Measurements from ENCODE around the gene EML1.

- no peak for TF ChIP-seq EZH2 (IDR thresholded peaks at IDR 0.05; ENCODE audit: low read length, unreplicated experiment)
- TF ChIP-seq, protein P1, sequence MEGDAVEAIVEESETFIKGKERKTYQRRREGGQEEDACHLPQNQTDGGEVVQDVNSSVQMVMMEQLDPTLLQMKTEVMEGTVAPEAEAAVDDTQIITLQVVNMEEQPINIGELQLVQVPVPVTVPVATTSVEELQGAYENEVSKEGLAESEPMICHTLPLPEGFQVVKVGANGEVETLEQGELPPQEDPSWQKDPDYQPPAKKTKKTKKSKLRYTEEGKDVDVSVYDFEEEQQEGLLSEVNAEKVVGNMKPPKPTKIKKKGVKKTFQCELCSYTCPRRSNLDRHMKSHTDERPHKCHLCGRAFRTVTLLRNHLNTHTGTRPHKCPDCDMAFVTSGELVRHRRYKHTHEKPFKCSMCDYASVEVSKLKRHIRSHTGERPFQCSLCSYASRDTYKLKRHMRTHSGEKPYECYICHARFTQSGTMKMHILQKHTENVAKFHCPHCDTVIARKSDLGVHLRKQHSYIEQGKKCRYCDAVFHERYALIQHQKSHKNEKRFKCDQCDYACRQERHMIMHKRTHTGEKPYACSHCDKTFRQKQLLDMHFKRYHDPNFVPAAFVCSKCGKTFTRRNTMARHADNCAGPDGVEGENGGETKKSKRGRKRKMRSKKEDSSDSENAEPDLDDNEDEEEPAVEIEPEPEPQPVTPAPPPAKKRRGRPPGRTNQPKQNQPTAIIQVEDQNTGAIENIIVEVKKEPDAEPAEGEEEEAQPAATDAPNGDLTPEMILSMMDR (conservative IDR thresholded peaks at IDR 0.05; ENCODE audit: low read depth, low read length), result no peak
Observed at GRCh38 chr14:99981806-99982205, 188.6 kb downstream of the EML1 start.

All from PC-3 (cell line).